NCI-H510A (cell line): ENCODE results near the gene LAMP2.

Experiments used
- DNase-seq: peaks from one replicate; lab custom pipeline; 2025; lab: John Stamatoyannopoulos, UW

LAMP2 gene

DNA sequence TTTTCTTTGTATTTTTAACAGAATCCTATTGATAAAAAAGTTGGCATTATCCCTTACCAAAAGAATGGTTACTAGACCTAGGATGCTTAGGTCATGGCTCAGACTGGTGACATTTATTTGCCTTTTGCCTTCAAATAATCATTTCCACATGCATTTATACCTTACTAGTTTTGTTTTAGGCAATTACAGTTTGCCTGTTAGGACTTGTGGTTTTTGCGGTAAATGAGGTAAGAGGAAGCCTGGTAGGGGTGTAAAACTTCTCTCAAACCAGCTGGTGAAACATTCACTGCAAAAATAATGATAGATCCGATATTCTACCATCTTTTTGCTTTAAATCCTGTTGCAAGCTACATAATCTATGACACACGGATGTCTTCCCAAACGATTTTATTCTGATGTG lies 12.1 kb downstream of the LAMP2 start:
- DNase-seq: no peak

DNA sequence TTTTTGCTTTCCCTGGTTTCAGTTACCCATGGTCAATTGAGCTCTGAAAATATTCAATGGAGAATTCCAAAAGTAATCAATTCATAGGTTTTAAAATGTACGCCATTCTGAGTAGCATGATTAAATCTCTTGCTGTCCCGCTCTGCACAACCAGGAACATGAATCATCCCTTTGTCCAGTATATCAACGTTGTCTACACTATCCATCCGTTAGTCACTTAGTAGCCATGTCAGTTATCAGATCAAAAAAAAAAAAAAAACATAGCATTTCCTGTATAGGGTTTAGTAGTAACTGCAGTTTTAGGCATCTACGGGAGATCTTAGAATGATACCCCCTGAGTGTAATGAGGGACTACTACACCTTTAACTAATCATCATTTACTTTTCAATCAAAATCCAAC lies 15.1 kb downstream of the LAMP2 start:
- no peak for DNase-seq

DNA sequence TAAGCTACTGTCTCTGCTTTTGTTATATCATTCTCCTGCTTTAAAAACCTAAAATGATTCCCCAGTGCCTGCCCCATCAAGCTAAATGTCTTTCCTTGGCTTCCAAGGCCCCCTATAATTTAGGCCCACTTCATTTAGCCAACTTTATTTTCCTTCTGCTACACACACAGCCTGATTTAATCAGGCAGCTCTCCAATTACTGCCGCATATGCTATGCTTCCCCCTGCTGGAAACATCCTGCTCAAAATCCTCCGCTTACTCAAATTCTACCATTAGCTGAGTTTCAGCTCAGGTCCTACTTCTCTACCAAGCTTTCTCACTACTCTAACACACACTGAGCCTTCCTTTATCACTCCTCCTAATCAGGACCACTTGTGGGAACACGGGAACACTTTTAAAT lies 17.0 kb downstream of the LAMP2 start:
- no peak for DNase-seq

DNA sequence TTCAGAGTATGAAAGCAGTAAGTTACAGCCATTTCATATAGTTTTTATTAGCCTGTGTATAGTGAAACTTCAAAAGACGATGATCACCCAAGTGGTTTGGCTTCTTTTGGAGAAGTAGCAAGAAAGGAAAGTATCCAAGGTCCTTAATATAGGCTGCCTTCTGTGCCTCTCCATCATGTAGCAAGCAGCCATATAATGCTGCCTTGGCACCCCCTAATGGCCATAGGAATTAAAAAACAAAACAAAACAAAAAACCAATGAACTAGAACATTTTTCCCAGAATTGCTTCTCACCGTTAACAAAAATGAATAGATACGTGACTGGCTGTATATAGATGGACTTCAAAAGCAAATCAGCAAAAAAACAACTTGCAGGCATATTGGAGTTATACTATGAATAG lies 18.9 kb downstream of the LAMP2 start:
- no peak for DNase-seq

DNA sequence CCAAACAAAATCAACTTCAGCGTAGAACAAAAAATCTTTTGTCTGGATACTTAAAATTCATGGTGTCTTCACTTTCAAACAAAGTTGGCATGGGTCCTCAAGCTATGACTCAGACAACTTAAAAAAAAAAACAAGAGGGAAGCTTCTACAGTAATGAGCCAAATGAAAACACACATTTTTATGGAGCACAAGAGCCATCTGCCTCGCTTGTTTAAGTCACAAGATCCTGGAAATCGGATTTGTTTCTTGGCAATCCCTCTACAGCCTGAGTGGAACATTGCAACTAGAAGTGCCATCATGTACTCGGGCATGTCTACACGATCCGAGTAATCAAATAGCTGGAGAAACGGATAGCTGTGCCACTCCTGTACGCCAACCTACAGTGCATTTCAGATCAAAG lies 22.6 kb downstream of the LAMP2 start:
- DNase-seq: no peak

DNA sequence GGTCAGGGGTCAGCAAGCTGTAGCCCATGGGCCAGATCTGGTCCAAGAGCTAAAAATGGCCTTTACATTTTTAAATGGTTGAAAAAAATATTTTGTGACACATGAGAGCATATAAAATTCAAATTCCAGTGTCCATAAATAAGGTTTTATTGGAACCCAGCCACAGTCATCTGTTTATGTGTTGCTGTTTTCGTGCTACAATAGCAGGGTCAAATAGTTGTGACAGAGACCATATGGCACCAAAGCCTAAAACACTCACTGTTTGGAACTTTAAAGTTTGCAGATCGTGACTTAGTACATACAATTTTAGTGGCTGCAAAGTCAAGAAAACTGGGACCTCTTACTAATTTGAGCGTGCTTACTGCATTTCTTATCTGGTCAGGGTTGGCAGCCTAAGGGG lies 29.2 kb downstream of the LAMP2 start:
- DNase-seq: no peak

DNA sequence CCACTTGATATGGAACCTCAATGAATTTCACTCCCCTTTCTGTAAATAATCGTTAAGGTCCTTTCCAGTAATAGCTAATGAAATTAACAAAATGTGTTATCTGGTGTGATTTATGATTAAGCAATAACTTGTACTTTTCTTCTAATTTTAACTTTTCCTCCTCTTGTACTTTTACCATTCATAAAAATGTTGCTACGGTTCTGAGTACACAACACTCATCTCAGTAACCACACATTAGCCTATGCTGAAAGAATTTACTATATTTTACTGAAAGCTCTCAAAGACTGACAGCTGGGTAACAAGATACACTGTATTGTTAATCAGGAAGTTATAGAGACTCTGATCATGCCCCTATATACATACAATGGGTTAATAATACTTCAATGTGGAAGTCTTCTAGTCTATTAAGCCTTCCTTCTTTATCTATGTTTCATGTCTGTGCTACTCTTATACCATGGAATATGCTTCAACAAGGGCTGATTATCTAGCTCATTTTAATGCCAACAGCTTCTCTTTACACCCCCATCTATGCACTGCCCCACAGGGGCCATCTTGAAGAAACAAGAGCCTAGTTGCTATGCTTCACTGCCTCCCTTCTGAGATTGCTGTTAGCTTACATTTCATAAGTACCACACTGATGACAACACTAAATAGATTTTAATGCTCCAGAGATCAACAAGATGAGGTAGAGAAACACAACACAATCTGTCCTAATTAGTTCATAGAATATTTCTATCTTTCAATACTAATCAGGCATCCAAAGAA lies 39.1 kb downstream of the LAMP2 start:
- DNase-seq: no peak

DNA sequence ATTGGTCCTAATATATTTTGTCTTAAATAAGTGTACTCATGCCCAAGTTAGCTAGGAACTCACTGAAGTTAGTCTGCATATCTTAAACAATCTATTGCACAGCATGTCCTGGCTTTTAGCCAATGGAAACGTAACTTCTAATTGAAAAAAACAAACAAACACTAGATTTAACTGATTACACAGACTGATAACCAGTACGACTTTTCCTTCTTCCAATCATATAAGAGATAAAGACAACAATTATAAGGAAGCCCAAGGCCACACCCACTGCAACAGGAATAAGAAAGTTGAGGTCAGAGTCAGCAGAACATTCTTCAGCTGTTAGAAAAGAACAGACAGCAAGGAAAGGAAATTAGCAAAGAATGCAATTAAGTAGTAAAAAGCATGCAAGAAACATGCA lies 40.8 kb downstream of the LAMP2 start:
- DNase-seq: no peak

DNA sequence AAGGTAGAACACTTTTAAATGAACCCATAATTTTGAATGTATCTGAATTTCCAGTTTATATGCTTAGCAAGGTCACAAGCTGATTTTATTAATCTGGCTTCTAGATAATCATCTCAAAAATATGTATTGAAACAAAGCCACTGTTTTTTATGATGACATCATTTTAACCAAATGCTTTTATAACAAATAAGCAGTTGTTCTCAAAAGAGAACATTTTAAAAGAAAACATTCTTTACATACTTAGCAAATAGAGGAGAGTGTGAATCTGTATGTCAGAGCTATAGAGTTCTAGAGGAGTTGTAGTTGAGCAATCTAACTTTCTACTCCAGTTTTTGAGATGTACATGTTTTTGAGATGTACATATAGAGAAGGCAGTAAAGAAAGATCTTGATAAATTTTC lies 42.5 kb downstream of the LAMP2 start:
- DNase-seq: no peak

DNA sequence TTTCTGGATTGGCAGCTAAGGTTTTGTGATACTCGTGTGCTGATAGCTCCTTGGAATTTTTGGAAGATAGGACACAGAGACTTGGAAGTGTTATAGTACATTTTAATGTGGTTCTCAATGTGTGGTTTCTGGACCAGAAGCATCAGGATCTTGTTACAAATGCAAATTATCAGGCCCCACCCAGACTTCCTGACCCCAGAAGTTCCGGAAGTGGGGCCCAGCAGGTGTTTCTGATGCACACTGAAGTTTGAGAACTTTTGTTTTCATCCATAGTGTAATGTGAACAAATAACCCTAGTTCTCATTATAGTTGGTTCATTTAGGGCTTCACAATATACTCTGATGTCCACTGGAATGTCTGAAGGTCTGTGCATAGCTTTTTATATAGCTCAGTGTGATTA lies 49.6 kb downstream of the LAMP2 start:
- DNase-seq: no peak

DNA sequence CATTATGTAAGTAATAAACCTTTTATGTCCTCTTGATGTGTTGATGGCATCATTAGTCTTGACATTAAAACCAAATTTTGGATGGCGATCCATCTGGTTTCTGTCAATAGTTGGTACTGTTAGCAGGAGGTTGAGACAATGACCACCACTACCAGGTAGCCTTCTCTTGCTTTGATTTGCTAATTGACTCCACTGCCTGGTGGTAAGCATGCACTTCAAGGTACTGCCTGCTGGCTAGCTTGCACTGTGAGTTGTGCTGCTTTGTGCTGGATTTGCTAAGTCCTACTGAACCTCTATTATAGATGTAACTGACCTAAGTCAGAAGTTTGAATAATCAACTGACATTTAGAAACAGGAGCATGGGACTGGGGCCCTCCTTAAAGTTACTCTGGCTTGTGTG lies 60.9 kb downstream of the LAMP2 start:
- DNase-seq: no peak

DNA sequence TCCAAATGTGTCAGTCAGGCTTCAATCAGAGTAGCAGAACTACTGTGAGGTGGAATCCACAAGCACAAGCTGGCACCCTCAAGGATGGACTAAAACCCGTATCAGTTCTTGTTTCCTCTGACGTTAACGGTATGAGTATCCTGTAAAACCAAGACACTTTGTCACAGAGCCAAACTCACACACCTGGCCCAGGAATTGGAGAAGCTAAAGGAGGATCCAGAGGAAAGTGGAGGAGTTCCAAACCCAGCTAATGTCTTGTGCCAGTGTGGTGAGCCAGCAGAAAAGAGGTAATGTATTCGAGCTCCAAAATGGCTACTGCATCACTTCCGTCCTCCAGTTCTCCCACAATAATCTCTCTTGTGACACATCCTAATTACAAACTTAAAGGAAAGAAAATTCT lies 62.5 kb downstream of the LAMP2 start:
- no peak for DNase-seq

DNA sequence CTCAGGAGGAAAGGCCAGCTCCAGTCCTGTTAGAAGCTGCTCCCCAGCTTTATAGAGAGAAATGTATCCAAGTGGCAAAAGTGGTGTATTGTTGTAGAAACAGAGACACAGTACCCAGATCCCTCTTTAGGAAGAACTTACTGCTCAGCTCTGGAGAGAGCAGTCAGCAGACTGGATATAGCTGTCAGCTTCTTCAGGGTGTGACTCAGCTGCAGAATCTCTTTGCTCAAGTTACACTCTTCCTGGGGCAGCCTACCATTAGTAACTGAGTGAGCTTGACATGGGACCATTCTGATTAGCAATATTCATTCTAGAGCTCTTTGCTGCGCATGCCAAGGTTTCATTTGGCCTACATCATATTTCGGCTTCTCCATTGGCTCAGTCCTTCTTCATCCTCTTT lies 66.7 kb downstream of the LAMP2 start:
- DNase-seq: no peak

DNA sequence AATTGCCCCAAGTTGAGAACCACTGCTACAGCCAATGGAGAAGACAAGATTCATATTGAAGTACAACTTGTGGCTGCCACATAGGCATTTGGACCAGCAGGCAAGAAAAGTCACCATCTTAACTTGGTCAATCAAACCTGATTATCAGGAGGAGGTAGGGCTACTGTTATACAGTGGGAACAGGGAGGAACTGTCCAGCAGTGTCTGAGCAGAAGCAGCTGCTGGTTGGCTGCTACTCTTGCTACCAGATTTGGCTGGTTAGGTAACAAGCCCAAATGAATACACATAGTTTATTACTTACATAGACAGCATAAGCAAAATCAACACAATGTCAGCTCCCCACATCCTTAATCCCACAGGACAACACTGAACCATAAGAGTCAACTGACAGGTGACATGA lies 67.8 kb downstream of the LAMP2 start:
- no peak for DNase-seq

DNA sequence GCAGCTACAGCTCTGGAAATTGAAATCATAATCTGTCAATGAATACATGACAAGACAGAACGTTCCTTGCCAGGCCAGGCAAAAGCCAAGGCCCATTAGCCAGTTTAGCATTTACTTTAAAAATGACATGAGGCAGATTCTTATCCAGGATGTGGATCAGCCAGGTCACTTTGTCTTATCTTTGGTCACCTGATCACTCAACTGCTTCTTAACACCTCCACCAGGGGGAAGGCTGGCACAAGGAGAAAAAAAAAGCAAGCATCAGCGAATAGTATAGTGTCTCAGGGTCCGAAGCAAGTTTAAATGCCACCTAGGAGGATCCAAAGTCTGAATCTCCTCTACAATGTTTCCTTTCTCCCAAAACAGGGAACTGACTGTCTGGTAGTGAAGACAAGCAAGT lies 88.4 kb downstream of the LAMP2 start:
- no peak for DNase-seq

DNA sequence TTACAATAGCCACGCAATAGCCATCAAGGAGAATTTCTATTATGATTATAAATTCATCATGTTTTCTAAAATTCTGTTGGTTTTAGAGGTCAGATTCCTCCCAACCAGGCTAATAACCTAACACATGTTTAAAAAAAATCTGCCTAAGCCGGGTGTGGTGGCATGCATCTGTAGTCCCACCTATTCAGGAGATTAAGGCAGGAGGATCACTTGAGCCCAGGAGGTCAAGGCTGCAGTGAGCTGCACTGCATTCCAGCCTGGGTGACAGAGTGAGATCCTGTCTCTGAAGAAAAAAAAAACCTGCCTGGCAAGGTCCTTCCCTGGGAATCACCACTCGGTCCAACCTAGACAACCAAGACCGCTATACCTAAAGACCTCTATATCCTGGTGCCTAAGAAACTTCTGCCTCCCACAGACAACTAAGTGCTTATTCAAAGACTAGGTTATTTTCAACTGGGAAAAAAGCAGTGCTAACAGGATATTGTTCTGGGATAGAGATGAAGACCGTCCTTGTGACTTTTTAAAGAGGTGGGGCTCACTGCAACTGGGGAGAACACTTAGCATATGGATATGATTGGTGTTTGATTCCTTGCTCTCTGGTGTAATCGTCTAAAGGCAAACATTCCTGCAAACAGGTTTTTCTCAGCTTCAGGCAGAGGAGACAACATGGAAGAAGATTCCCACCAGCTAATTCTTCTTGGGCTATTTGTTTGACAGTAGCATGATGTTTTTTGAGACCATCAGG lies 89.0 kb downstream of the LAMP2 start:
- DNase-seq: no peak

DNA sequence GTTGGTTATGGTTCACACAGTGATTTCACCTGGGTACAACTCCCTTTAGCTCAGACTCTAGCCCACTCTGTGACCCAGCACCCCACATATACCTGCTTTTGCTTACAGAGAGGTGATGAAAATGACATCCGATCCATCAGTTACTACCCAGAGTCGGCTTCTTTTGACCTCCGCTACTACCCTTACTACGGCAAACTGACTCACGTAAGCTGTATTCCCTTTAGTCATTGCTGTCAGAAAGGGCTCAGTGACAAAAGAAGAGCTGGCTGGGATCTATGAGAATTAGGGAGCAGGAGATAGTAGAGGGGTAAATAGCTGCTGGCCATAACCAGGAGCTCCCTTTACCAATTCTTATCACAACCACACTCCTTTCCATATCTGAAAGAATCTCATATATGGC lies 90.5 kb downstream of the LAMP2 start:
- no peak for DNase-seq
